Ishikawa (cell line): ENCODE data around the gene SZT2.

Experiments used
- CEBPB ChIP-seq: IDR thresholded peaks from 2 replicates; pipeline ENCODE4 v1.6.1; 2012
- CREB1 ChIP-seq: IDR thresholded peaks from 2 replicates; pipeline ENCODE4 v1.6.1; 2012; ENCODE audit warnings: low read depth
- EGR1 ChIP-seq: IDR thresholded peaks from 2 replicates; pipeline ENCODE4 v1.6.1; 2012
- EP300 ChIP-seq: IDR thresholded peaks from 2 replicates; pipeline ENCODE4 v1.6.1; 2012; ENCODE audit warnings: borderline replicate concordance
- FOXM1 ChIP-seq: IDR thresholded peaks from 2 replicates; pipeline ENCODE4 v1.6.1; 2012; ENCODE audit warnings: low read depth, borderline replicate concordance
- NFIC ChIP-seq: IDR thresholded peaks from 2 replicates; pipeline ENCODE4 v1.6.1; 2012
- RAD21 ChIP-seq: IDR thresholded peaks from 2 replicates; pipeline ENCODE4 v1.6.1; 2012; ENCODE audit warnings: low read depth
- REST ChIP-seq: IDR thresholded peaks from 2 replicates; pipeline ENCODE4 v1.6.1; 2012; ENCODE audit warnings: low read depth, mild to moderate bottlenecking
- TAF1 ChIP-seq: IDR thresholded peaks from 2 replicates; pipeline ENCODE4 v1.6.1; 2012; ENCODE audit warnings: low read depth, mild to moderate bottlenecking
- TEAD4 ChIP-seq: IDR thresholded peaks from 2 replicates; pipeline ENCODE4 v1.6.1; 2012
- ZBTB7A ChIP-seq: IDR thresholded peaks from 2 replicates; pipeline ENCODE4 v1.6.1; 2012; ENCODE audit warnings: low read depth
- TF ChIP-seq, protein P1 (sequence below): IDR thresholded peaks from 2 replicates; pipeline ENCODE4 v1.6.1; 2012

DNA sequence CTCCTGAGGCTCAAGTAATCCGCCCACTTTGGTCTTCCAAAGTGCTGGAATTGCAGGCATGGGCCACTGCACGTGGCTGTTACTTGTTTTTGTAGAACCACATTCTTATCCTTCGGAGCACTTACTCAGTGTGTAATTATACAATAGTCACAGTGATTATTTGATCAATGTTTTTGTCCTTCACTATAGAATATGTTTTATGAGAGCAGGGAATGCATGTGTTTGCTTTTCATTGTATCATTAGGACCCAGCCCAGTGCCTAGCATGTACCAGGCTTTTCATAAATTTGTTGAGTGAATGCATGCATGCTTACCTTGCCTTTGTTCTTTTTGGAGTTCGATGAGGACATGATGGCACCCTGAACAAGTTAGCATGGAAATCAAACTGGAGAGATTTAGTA, 5.8 kb downstream of the SZT2 start:
- TF ChIP-seq EGR1: no peak
- TF ChIP-seq CEBPB: no peak
- no peak for TF ChIP-seq EP300
- TF ChIP-seq, protein P1, sequence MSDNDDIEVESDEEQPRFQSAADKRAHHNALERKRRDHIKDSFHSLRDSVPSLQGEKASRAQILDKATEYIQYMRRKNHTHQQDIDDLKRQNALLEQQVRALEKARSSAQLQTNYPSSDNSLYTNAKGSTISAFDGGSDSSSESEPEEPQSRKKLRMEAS: no peak
- no peak for TF ChIP-seq FOXM1
- TF ChIP-seq TEAD4: no peak
- no peak for TF ChIP-seq TAF1
- TF ChIP-seq RAD21: no peak
- no peak for TF ChIP-seq REST
- TF ChIP-seq CREB1: no peak
- TF ChIP-seq ZBTB7A: no peak
- TF ChIP-seq NFIC: no peak
